Type B pancreatic cell (in vitro differentiated cells): Measurements from ENCODE around the gene BACE2. TPM values are rescaled to one million over a fixed set of nuclear protein-coding genes. Genes with fewer than 3 reads are reported as not detected.

Experiments
- DNase-seq: peaks from one replicate; pipeline ENCODE4 v3.0.0; 2021; ENCODE audit warnings: mixed read lengths; ENCODE audit not compliant: unreplicated experiment; ENCODE audit errors: extremely low spot score
- H3K27ac Mint-ChIP-seq: 2 replicates; pipeline ENCODE4 v1.8.0; 2021; ENCODE audit warnings: mild to moderate bottlenecking, mixed read lengths
- H3K27me3 Mint-ChIP-seq: 2 replicates; pipeline ENCODE4 v1.8.0; 2021; ENCODE audit warnings: mixed read lengths
- H3K36me3 Mint-ChIP-seq: 2 replicates; pipeline ENCODE4 v1.8.0; 2021; ENCODE audit warnings: mixed read lengths
- H3K4me1 Mint-ChIP-seq: one replicate; pipeline ENCODE4 v1.8.0; 2021; ENCODE audit warnings: mixed read lengths; ENCODE audit not compliant: unreplicated experiment
- H3K4me3 Mint-ChIP-seq: 2 replicates; pipeline ENCODE4 v1.8.0; 2021; ENCODE audit warnings: mild to moderate bottlenecking, mixed read lengths
- H3K9me3 Mint-ChIP-seq: 2 replicates; pipeline ENCODE4 v1.8.0; 2021; ENCODE audit warnings: mixed read lengths
- microRNA-seq: library from miRNA; unstranded; fragments of <30 nt; microRNA quantifications from one replicate; pipeline ENCODE4, GENCODE V29; 2020
- total RNA-seq: library from RNA; stranded (reverse); gene quantifications from 2 replicates; pipeline ENCODE4 v1.2.1, GENCODE V29; 2021; ENCODE audit warnings: low replicate concordance
- TF ChIP-seq, protein P1 (sequence below): fragments of 200-600 bp; sonication (generic); conservative IDR thresholded peaks from 2 replicates; pipeline ENCODE4 v1.5.0; 2021; ENCODE audit warnings: antibody characterized with exemption, mild to moderate bottlenecking

The BACE2 gene
- total RNA-seq, 1 donor from 2014 or later, result 29.8 TPM

DNA sequence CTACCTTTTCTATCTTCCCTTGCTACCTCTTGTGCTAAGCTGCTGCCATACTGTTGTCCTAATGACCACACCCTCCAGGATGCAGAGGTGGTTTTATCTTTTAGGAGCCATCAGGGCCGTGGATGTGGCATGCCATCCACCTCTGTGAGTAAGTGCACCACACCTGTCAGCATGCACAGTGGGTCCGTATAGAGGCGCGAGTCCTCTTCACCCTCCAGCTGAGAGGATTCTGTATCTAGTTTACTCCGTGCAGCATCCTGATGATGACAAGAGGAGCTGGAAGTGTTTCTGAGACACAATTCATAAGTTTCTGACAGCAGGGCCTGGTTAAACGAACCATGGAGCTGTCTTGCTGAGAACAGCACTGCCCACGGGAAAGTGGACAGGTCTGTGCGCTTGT, 159.8 kb downstream of the BACE2 start:
- H3K9me3 Mint-ChIP-seq, result no peaks in the 10 kb centered on the region
- H3K4me3 Mint-ChIP-seq, result no peak overlapping the region
- no peaks in the 10 kb centered on the region for H3K27me3 Mint-ChIP-seq
- H3K36me3 Mint-ChIP-seq, result no peaks in the 10 kb centered on the region
- H3K4me1 Mint-ChIP-seq, result no peaks in the 10 kb centered on the region
- DNase-seq, result no peak
- TF ChIP-seq, protein P1, sequence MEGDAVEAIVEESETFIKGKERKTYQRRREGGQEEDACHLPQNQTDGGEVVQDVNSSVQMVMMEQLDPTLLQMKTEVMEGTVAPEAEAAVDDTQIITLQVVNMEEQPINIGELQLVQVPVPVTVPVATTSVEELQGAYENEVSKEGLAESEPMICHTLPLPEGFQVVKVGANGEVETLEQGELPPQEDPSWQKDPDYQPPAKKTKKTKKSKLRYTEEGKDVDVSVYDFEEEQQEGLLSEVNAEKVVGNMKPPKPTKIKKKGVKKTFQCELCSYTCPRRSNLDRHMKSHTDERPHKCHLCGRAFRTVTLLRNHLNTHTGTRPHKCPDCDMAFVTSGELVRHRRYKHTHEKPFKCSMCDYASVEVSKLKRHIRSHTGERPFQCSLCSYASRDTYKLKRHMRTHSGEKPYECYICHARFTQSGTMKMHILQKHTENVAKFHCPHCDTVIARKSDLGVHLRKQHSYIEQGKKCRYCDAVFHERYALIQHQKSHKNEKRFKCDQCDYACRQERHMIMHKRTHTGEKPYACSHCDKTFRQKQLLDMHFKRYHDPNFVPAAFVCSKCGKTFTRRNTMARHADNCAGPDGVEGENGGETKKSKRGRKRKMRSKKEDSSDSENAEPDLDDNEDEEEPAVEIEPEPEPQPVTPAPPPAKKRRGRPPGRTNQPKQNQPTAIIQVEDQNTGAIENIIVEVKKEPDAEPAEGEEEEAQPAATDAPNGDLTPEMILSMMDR, result no peak
- no peak overlapping the region for H3K27ac Mint-ChIP-seq

DNA sequence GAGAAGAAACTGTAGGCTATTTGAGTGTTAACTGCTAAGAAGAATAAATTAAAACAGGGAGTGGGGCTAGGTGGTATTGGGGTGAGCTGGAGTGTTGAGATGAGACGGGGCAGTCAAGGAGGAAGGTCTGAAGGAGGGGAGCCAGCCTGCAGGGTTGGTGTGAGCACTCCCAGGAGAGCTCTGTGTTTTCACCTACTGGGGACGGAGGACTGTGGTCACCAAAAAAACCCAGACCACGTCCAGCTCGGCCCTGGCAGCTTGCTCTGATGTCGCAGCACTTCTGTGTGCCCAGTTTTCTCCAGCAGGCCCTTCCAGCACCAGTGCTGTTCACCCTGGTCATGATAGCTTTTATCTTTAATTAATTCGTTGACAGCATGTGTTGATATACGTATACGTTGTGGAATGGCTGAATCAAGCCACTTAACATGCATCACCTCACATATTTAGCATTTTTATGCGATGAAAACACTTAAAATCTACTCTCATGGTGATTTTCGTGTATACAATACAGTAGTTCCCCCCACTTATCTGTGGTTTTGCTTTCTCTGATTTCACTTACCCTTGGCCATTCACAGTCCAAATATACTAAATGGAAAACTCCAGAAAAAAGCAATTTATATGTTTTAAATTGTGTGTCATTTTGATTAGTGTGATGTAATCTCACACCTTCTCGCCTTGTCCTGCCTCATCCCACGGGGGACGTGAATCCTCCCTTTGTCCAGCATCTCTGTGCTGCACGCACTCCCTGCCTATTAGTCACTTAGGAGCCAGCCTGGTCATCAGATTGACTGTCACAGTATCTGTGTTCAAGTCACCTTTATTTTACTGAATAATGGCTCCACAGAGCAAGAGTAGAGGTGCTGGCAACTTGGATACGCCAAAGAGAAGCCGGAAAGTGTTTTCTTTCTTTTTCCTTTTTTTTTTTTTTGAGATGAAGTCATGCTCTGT, 161.0 kb downstream of the BACE2 start:
- no peaks in the 10 kb centered on the region for H3K27me3 Mint-ChIP-seq
- peaks cover 6% of the 10 kb centered on the region for H3K9me3 Mint-ChIP-seq
- TF ChIP-seq, protein P1, result no peak
- H3K4me3 Mint-ChIP-seq, result no peak overlapping the region
- peak; percentile 29 for DNase-seq
- H3K27ac Mint-ChIP-seq, result no peak overlapping the region
- H3K4me1 Mint-ChIP-seq, result no peaks in the 10 kb centered on the region
- H3K36me3 Mint-ChIP-seq, result no peaks in the 10 kb centered on the region

Small RNA genes lying within 50 kb of the gene (microRNA-seq; reads per million reads assigned to microRNA genes)
- gene MIR3197, result 0.83 reads per million

Other genes starting within 250 kb of the BACE2 start
- 4.7 and 10.3 TPM in 2 replicates for gene FAM3B, start 148.6 kb downstream of the BACE2 start, total RNA-seq
- 0.92 and 2.0 TPM in 2 replicates for gene MX2, start 193.9 kb downstream of the BACE2 start, total RNA-seq